Pancreas (tissue), 10 donors: ENCODE data around the gene TP53I13. TPM values are rescaled to one million over a fixed set of nuclear protein-coding genes. Genes with fewer than 3 reads are reported as not detected.

Experiments used
- ATAC-seq, 4 donors: fragments of 200-7000 bp; cut with Tn5 transposase; one replicate each; pipeline versions ENCODE4 v1.8.0 to v1.9.1; 2020; ENCODE audit warnings: mild to moderate bottlenecking in 4 of 4, moderate library complexity in 4 of 4
- DNase-seq, 6 donors: peaks; one replicate each; pipeline ENCODE4 v3.0.0-alpha.2; 2020
- FAIRE-seq: peaks from 2 replicates; lab custom pipeline; 2012; peaks lifted over from hg19 to GRCh38; lab: Jason Lieb, UNC
- H3K27ac ChIP-seq, 4 donors: fragments of 200-600 bp; sonication (generic); 1 replicate in 3 of 4; 2 replicates in 1 of 4; pipeline versions ENCODE4 v1.5.0 to v1.8.0; 2020
- H3K27me3 ChIP-seq, 4 donors: fragments of 200-600 bp; one replicate each; pipeline ENCODE4 v1.8.0; 2021
- H3K36me3 ChIP-seq, 3 donors: fragments of 200-600 bp; sonication (generic) in 1 of 3; one replicate each; pipeline versions ENCODE4 v1.5.0 to v1.8.0; 2020 to 2021
- H3K4me1 ChIP-seq, 3 donors: fragments of 200-600 bp; one replicate each; pipeline ENCODE4 v1.8.0; 2021
- H3K4me3 ChIP-seq, 4 donors: fragments of 200-600 bp; sonication (generic) in 2 of 4; one replicate each; pipeline versions ENCODE4 v1.5.0 to v1.8.0; 2020 to 2021
- H3K9me3 ChIP-seq, 4 donors: fragments of 200-600 bp; one replicate each; pipeline ENCODE4 v1.8.0; 2021
- CTCF ChIP-seq, 4 donors: fragments of 200-600 bp; sonication (generic) in 3 of 4; IDR thresholded peaks; one replicate each; pipeline versions ENCODE4 v1.5.0 to v1.8.0; 2021; ENCODE audit warnings: antibody characterized with exemption in 4 of 4
- WGBS, 2 donors: extraction: QIAGEN DNeasy Blood & Tissue Kit; methylation state at CpG; one replicate each; pipeline ENCODE4 v1.1.7; 2013; 5-methylcytosine and 5-hydroxymethylcytosine counted together
- intact Hi-C, 3 donors: fragments of 100-400 bp; cut with DNase I; formaldehyde crosslinking; loops; one replicate each; pipeline versions ENCODE4 v1.11.1 to v1.14.2; 2022
- polyA plus RNA-seq, 2 donors: library from polyadenylated mRNA; stranded (reverse); fragments of 200-250 nt; gene quantifications; one replicate each; pipeline ENCODE4 v1.2.3, GENCODE V29; 2013
- total RNA-seq, 6 donors: library from RNA; stranded (reverse); fragmentation: NEBNext Ultra II Directional in 4 of 6; extraction: Animal tissue kit (Norgen Biotek cat#: 25700) in 4 of 6; gene quantifications; one replicate each; pipeline versions ENCODE4 v1.2.1 to v1.2.4, GENCODE V29; 2021 to 2023
- donor health status: healthy with polysubstance abuse.
- donor health status: DM: no; HTN: no; CAD: no; lungs with moderate emphysema.
- donor health status: DM: no; HTN: no; CAD: no.
- donor health status: control.
- donor health status: control.
- donor health status: Bipolar disorder and iron deficiency.
- donor health status: DM: yes; HTN: yes; CAD: no.
- donor health status: DM: no; HTN: no; CAD: no.
- donor health status: DM: no; HTN: no; CAD: no.
- donor health status: DM: yes; HTN: yes; CAD: no.

TP53I13 gene
- total and polyA plus RNA-seq, 8 donors = 16.5 to 176 (median 23.5) TPM

GRCh38 chr17:29611351-29612093 is 43.0 kb downstream of the TP53I13 start:
- H3K4me3 ChIP-seq = no peak overlapping the region
- intact Hi-C loops = no loop called here
- no peak for ATAC-seq
- H3K36me3 ChIP-seq = no peaks in the 10 kb centered on the region
- no peak for FAIRE-seq
- WGBS, 2 donors = 92 to 96% methylated on average over 11 of the region's 11 CpGs
- no peak overlapping the region for H3K27ac ChIP-seq
- peak in 1 of 6 donors; percentile 58 for DNase-seq
- H3K4me1 ChIP-seq = peaks cover 12 to 16% (median 12%) of the 10 kb centered on the region in 3 donors
- H3K27me3 ChIP-seq = no peaks in the 10 kb centered on the region
- no peak for TF ChIP-seq CTCF (IDR thresholded peaks at IDR 0.05)
- H3K9me3 ChIP-seq = no peaks in the 10 kb centered on the region

- ATAC-seq (no peak), DNase-seq (no peak), FAIRE-seq (no peak)
- Histone ChIP-seq H3K4me1 (peaks cover 15 to 21% (median 16%) of the 10 kb centered on the region in 3 donors), H3K27me3 (no peaks in the 10 kb centered on the region), H3K27ac (no peak overlapping the region), H3K9me3 (no peaks in the 10 kb centered on the region), H3K36me3 (no peaks in the 10 kb centered on the region), H3K4me3 (no peak overlapping the region)
- no peak for TF ChIP-seq CTCF (IDR thresholded peaks at IDR 0.05)
- intact Hi-C loops = no loop called here
- 91 to 92% methylated on average over 12 of the region's 12 CpGs for WGBS, 2 donors
These were observed 43.5 kb downstream of the TP53I13 start for GRCh38 chr17:29612094-29612403.

GRCh38 chr17:29612404-29613280 is 44.1 kb downstream of the TP53I13 start:
- no peak for FAIRE-seq
- ATAC-seq = no peak
- H3K27me3 ChIP-seq = no peaks in the 10 kb centered on the region
- H3K36me3 ChIP-seq = no peaks in the 10 kb centered on the region
- H3K27ac ChIP-seq = no peak overlapping the region
- peak in 3 of 6 donors; percentile 25 to 78 (median 32) for DNase-seq
- peak overlapping the region in 3 of 4 donors; percentile 23 to 45 (median 28) for H3K4me3 ChIP-seq
- H3K9me3 ChIP-seq = no peaks in the 10 kb centered on the region
- WGBS, 2 donors = 34% methylated on average over 71 to 85 of the region's 85 CpGs
- intact Hi-C loops = no loop called here
- peaks cover 15 to 25% (median 20%) of the 10 kb centered on the region in 3 donors for H3K4me1 ChIP-seq
- no peak for TF ChIP-seq CTCF (IDR thresholded peaks at IDR 0.05)

- ATAC-seq (peak; percentile 56 to 70 (median 66)), FAIRE-seq (no peak), DNase-seq (peak; percentile 82 to 98 (median 90))
- Histone ChIP-seq H3K36me3 (no peaks in the 10 kb centered on the region), H3K27me3 (no peaks in the 10 kb centered on the region), H3K27ac (no peak overlapping the region), H3K4me3 (peak overlapping the region in 3 of 4 donors; percentile 23 to 45 (median 28)), H3K4me1 (peaks cover 15 to 25% (median 25%) of the 10 kb centered on the region in 3 donors), H3K9me3 (no peaks in the 10 kb centered on the region)
- peak; percentile 79 to 93 (median 88) for TF ChIP-seq CTCF (IDR thresholded peaks at IDR 0.05)
- 1 to 5% methylated on average over 44 to 50 of the region's 50 CpGs for WGBS, 2 donors
- intact Hi-C loops = no loop called here
These were observed 44.9 kb downstream of the TP53I13 start for GRCh38 chr17:29613352-29613837.
